Dermis blood vessel endothelial cell (primary cell): ENCODE results near the gene IFIH1. TPM values are rescaled to one million over a fixed set of nuclear protein-coding genes. Genes with fewer than 3 reads are reported as not detected.

Experiments used
- DNase-seq: peaks from one replicate; pipeline ENCODE4 v3.0.0; 2010
- total RNA-seq: library from RNA; depleted of rRNA; stranded (reverse); fragments of >200 nt; gene quantifications from 2 replicates; pipeline ENCODE4 v1.2.3, GENCODE V29; 2014

Gene IFIH1
- total RNA-seq, 1 donor from 2014 or later, result 18.7 TPM

GRCh38 chr2:162256591-162256991 is 61.9 kb downstream of the IFIH1 start:
- no peak for DNase-seq

- no peak for DNase-seq
Measured at GRCh38 chr2:162254236-162254871, 64.1 kb downstream of the IFIH1 start.

- DNase-seq, result no peak
Measured at GRCh38 chr2:162253435-162253834, 65.0 kb downstream of the IFIH1 start.

- no peak for DNase-seq
Measured at GRCh38 chr2:162252153-162252552, 66.3 kb downstream of the IFIH1 start.

- peak; percentile 7 for DNase-seq
Measured at GRCh38 chr2:162245781-162246180, 72.7 kb downstream of the IFIH1 start.

- DNase-seq, result peak; percentile 38
Measured at GRCh38 chr2:162245061-162245460, 73.4 kb downstream of the IFIH1 start.

GRCh38 chr2:162244541-162245031 is 73.9 kb downstream of the IFIH1 start:
- DNase-seq, result peak; percentile 90

- DNase-seq, result no peak
Measured at GRCh38 chr2:162243715-162244114, 74.8 kb downstream of the IFIH1 start.

- DNase-seq, result peak; percentile 55
Measured at GRCh38 chr2:162243294-162243693, 75.2 kb downstream of the IFIH1 start, which contains the start of gene FAP. Gene FAP, minus strand, starts transcription at chr2:162243445. Its CDS starts 118 bp downstream, at chr2:162243327.

- peak; percentile 32 for DNase-seq
Measured at GRCh38 chr2:162242586-162243280, 75.8 kb downstream of the IFIH1 start.

GRCh38 chr2:162241571-162241970 is 76.9 kb downstream of the IFIH1 start:
- no peak for DNase-seq

GRCh38 chr2:162234620-162235462 is 83.6 kb downstream of the IFIH1 start:
- DNase-seq, result no peak

GRCh38 chr2:162233197-162233596 is 85.3 kb downstream of the IFIH1 start:
- DNase-seq, result no peak

GRCh38 chr2:162232671-162233070 is 85.8 kb downstream of the IFIH1 start:
- DNase-seq, result no peak

- no peak for DNase-seq
Measured at GRCh38 chr2:162232027-162232426, 86.5 kb downstream of the IFIH1 start.

- no peak for DNase-seq
Measured at GRCh38 chr2:162230761-162231160, 87.7 kb downstream of the IFIH1 start.

GRCh38 chr2:162226836-162227235 is 91.6 kb downstream of the IFIH1 start:
- no peak for DNase-seq

- peak; percentile 79 for DNase-seq
Measured at GRCh38 chr2:162221064-162221463, 97.4 kb downstream of the IFIH1 start.

- DNase-seq, result peak; percentile 1
Measured at GRCh38 chr2:162220368-162220767, 98.1 kb downstream of the IFIH1 start.

GRCh38 chr2:162219426-162219825 is 99.1 kb downstream of the IFIH1 start:
- DNase-seq, result no peak

GRCh38 chr2:162217598-162217997 is 100.9 kb downstream of the IFIH1 start:
- DNase-seq, result no peak
